ENCODE data around the gene ADARB2. TPM values are rescaled to one million over a fixed set of nuclear protein-coding genes. Genes with fewer than 3 reads are reported as not detected.

ADARB2 gene
- total and polyA plus RNA-seq, 4 donors: 0.55 to 0.70 (median 0.59) TPM; not detected in 1

GRCh38 chr10:1608408-1608807, 128.9 kb downstream of the ADARB2 start:
- DNase-seq (ENCODE audit: low spot score): no peak
- Histone ChIP-seq H3K9ac (ENCODE audit: low read depth in 1 of 2, low read length in 2 of 2) (no peak overlapping the region), H3K27me3 (ENCODE audit: control insufficient read depth in 4 of 4, insufficient read depth in 4 of 4, low read length in 3 of 4) (peaks cover 4 to 13% (median 6%) of the 10 kb centered on the region in 4 donors), H3K9me3 (ENCODE audit: control insufficient read depth in 4 of 4, low read length in 3 of 4) (no peaks in the 10 kb centered on the region), H3K4me1 (ENCODE audit: control insufficient read depth in 4 of 4, insufficient read depth in 4 of 4, low read length in 3 of 4) (peaks cover 0 to 3% (median 0%) of the 10 kb centered on the region in 4 donors), H3K36me3 (ENCODE audit: control insufficient read depth in 4 of 4, insufficient read depth in 3 of 4, low read depth in 1 of 4, low read length in 3 of 4) (no peaks in the 10 kb centered on the region), H3K27ac (ENCODE audit: low read depth in 1 of 2, low read length in 2 of 2) (no peak overlapping the region), H3K4me3 (ENCODE audit: low read depth in 1 of 3, low read length in 3 of 3) (no peak overlapping the region)
- TF ChIP-seq JUND (IDR thresholded peaks at IDR 0.05) (no peak), HNF4A (conservative IDR thresholded peaks at IDR 0.05) (no peak), GABPA (IDR thresholded peaks at IDR 0.05 in 1 of 2, conservative IDR thresholded peaks at IDR 0.05 in 1 of 2) (no peak), SP1 (IDR thresholded peaks at IDR 0.05) (no peak), HNF4G (IDR thresholded peaks at IDR 0.05) (no peak), EGR1 (IDR thresholded peaks at IDR 0.05; ENCODE audit: low read depth in 2 of 2) (no peak), MAX (IDR thresholded peaks at IDR 0.05) (no peak), ATF3 (IDR thresholded peaks at IDR 0.05) (no peak), RXRA (IDR thresholded peaks at IDR 0.05) (no peak), FOXA1 (IDR thresholded peaks at IDR 0.05) (no peak), NR2F2 (IDR thresholded peaks at IDR 0.05) (no peak), RAD21 (IDR thresholded peaks at IDR 0.05) (no peak), TAF1 (conservative IDR thresholded peaks at IDR 0.05) (no peak), YY1 (IDR thresholded peaks at IDR 0.05) (no peak), FOXA2 (IDR thresholded peaks at IDR 0.05) (no peak)
- TF ChIP-seq, protein P1, sequence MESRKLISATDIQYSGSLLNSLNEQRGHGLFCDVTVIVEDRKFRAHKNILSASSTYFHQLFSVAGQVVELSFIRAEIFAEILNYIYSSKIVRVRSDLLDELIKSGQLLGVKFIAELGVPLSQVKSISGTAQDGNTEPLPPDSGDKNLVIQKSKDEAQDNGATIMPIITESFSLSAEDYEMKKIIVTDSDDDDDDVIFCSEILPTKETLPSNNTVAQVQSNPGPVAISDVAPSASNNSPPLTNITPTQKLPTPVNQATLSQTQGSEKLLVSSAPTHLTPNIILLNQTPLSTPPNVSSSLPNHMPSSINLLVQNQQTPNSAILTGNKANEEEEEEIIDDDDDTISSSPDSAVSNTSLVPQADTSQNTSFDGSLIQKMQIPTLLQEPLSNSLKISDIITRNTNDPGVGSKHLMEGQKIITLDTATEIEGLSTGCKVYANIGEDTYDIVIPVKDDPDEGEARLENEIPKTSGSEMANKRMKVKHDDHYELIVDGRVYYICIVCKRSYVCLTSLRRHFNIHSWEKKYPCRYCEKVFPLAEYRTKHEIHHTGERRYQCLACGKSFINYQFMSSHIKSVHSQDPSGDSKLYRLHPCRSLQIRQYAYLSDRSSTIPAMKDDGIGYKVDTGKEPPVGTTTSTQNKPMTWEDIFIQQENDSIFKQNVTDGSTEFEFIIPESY (IDR thresholded peaks at IDR 0.05): no peak
- TF ChIP-seq, protein P2, sequence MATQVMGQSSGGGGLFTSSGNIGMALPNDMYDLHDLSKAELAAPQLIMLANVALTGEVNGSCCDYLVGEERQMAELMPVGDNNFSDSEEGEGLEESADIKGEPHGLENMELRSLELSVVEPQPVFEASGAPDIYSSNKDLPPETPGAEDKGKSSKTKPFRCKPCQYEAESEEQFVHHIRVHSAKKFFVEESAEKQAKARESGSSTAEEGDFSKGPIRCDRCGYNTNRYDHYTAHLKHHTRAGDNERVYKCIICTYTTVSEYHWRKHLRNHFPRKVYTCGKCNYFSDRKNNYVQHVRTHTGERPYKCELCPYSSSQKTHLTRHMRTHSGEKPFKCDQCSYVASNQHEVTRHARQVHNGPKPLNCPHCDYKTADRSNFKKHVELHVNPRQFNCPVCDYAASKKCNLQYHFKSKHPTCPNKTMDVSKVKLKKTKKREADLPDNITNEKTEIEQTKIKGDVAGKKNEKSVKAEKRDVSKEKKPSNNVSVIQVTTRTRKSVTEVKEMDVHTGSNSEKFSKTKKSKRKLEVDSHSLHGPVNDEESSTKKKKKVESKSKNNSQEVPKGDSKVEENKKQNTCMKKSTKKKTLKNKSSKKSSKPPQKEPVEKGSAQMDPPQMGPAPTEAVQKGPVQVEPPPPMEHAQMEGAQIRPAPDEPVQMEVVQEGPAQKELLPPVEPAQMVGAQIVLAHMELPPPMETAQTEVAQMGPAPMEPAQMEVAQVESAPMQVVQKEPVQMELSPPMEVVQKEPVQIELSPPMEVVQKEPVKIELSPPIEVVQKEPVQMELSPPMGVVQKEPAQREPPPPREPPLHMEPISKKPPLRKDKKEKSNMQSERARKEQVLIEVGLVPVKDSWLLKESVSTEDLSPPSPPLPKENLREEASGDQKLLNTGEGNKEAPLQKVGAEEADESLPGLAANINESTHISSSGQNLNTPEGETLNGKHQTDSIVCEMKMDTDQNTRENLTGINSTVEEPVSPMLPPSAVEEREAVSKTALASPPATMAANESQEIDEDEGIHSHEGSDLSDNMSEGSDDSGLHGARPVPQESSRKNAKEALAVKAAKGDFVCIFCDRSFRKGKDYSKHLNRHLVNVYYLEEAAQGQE (IDR thresholded peaks at IDR 0.05): no peak
- TF ChIP-seq, protein P3, sequence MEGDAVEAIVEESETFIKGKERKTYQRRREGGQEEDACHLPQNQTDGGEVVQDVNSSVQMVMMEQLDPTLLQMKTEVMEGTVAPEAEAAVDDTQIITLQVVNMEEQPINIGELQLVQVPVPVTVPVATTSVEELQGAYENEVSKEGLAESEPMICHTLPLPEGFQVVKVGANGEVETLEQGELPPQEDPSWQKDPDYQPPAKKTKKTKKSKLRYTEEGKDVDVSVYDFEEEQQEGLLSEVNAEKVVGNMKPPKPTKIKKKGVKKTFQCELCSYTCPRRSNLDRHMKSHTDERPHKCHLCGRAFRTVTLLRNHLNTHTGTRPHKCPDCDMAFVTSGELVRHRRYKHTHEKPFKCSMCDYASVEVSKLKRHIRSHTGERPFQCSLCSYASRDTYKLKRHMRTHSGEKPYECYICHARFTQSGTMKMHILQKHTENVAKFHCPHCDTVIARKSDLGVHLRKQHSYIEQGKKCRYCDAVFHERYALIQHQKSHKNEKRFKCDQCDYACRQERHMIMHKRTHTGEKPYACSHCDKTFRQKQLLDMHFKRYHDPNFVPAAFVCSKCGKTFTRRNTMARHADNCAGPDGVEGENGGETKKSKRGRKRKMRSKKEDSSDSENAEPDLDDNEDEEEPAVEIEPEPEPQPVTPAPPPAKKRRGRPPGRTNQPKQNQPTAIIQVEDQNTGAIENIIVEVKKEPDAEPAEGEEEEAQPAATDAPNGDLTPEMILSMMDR (IDR thresholded peaks at IDR 0.05; ENCODE audit: low read depth, low read length, missing input control): no peak
- WGBS: 49% methylated on average over 3 of the region's 3 CpGs
